HT-29 (cell line): Measurements from ENCODE around the gene CPT1C. TPM values are rescaled to one million over a fixed set of nuclear protein-coding genes. Genes with fewer than 3 reads are reported as not detected.
A peak's percentile ranks its signal among the peaks of the same experiment; 100 is the strongest.

Experiments used
- DNase-seq: peaks from one replicate; pipeline ENCODE4 v3.0.0-alpha.2; 2015; ENCODE audit warnings: low spot score
- total RNA-seq: library from RNA; depleted of rRNA; stranded (reverse); fragments of >200 nt; shearing (Covaris generic); gene quantifications from 2 replicates; pipeline ENCODE4 v1.2.3, GENCODE V29; 2014; rRNA removed

CPT1C gene
- 0.47 and 1.4 TPM in 2 replicates for total RNA-seq

DNA sequence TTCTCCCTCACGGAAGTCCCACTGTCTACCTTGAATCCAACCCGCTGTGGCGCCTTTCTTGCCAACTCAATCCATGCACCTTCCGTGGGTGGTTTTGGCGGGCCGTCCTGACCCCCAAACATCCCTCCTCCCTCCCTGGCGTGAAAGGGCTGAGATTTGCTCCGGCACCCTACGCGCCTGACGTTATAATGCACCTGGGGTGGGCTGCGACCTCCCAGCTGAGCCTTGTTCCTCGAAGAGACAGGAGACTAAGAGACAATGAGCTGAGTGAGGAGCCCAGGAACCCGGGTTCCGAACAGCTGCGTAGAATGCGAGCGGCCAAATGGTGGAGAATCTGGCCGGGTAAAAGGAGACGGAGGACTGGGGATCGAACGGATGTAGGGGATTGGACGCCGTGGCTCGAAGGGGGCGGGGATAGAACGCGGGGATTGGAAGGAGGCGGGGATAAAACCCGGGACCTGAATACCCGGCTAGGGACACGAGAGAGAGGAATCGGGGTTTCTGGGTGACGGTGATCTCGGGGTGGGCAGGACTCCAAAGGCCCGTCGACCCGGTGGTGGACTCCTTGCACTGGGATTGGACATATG is at the start of gene CPT1C:
CPT1C (plus strand) TSS at position 461 of the 587 bp plus-strand sequence. CDS start 1,137 bp downstream, outside the sequence.
- DNase-seq: peak; percentile 69

GRCh38 chr19:49641688-49642491 is 49.0 kb upstream of the CPT1C start, which contains the start of gene SCAF1:
Gene SCAF1, plus strand, starts transcription at chr19:49642209. Its CDS starts 2,818 bp downstream, at chr19:49645027.
- DNase-seq: peak; percentile 100

DNA sequence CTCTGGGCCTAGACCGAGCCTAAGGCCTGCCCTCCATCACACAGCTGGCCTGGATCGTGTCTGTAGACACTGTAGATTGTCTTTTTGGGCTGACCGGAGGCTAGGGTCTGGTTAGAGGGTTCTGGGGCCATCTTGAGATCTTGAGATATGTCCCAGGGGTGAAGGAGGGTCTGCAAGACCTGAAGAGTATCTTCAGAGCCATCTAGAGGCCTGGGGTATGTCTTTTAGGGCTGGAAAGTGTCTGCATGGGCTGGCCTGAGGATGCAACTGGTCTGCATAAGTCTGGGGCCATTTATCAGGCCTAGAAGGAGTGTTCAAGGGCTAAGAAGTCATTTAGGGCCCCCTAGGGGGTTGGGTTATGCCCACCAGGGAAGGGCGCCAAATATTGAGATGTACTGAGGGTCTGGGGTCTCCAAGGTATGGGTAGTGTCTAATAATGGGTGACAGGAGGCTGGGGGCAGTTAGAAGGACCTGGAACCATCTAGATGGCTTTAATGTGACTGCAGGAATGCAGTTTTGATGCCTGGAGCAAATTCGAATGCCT is 48.4 kb upstream of the CPT1C start:
- no peak for DNase-seq

DNA sequence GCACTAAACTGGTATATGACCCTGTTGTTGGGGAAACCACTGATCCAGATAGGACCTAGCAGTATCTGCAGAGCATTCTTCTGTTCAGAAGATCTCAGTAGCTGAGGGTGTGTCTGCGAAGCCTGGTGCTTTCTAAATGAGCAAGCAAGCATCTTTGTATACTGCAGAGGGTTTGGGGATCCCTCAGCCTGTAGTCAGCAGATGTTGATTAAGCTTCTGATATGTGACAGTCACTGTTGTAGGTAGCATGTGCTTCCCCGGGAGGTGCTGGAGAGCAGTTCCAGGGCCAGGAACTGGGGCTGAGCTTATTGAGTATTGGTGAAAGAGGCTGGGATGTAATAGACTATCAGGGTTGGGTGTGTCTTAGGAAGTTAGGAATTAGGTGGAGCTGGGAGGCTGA is 47.5 kb upstream of the CPT1C start:
- DNase-seq: no peak

DNA sequence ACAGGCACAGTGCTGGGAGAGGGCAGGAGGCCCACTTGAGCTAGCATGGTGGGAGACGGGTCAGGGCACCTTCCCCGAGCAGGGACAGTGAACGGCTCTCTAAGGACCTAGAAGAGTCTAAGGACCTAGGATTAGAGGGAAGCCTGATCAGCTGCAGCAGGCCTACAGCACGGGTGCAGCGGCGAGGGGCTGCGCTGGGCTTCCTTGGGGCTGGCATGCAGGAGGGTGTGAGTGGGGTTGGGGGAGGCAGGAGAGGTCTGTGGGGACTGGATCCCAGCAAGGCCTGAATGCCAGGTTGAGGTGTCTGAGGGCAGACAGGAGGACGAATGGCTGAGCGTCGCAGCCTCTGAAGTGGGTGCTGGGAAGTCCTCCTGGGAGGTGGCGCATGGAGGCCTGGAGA is 45.3 kb upstream of the CPT1C start:
- no peak for DNase-seq

- no peak for DNase-seq
Measured at GRCh38 chr19:49645995-49646394, 44.9 kb upstream of the CPT1C start.

GRCh38 chr19:49646586-49646985 is 44.3 kb upstream of the CPT1C start:
- DNase-seq: no peak

DNA sequence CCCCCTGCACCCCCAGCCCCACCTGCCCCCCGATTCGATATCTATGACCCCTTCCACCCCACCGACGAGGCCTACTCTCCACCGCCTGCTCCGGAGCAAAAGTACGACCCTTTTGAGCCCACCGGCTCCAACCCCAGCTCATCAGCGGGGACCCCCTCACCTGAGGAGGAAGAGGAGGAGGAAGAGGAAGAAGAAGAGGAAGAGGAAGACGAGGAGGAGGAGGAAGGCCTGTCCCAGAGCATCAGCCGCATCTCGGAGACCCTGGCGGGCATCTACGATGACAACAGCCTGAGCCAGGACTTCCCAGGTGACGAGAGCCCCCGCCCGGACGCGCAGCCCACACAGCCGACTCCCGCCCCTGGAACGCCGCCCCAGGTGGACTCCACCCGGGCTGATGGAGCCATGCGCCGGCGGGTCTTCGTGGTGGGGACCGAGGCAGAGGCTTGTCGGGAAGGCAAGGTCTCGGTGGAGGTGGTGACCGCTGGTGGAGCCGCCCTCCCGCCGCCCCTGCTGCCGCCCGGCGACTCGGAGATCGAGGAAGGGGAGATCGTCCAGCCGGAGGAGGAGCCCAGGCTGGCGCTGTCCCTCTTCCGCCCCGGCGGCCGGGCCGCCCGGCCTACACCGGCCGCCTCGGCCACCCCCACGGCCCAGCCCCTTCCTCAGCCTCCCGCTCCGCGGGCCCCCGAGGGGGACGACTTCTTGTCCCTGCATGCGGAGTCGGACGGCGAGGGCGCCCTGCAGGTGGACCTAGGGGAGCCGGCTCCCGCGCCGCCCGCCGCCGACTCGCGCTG is 39.7 kb upstream of the CPT1C start:
- no peak for DNase-seq

- no peak for DNase-seq
Measured at GRCh38 chr19:49651820-49652550, 38.9 kb upstream of the CPT1C start.

DNA sequence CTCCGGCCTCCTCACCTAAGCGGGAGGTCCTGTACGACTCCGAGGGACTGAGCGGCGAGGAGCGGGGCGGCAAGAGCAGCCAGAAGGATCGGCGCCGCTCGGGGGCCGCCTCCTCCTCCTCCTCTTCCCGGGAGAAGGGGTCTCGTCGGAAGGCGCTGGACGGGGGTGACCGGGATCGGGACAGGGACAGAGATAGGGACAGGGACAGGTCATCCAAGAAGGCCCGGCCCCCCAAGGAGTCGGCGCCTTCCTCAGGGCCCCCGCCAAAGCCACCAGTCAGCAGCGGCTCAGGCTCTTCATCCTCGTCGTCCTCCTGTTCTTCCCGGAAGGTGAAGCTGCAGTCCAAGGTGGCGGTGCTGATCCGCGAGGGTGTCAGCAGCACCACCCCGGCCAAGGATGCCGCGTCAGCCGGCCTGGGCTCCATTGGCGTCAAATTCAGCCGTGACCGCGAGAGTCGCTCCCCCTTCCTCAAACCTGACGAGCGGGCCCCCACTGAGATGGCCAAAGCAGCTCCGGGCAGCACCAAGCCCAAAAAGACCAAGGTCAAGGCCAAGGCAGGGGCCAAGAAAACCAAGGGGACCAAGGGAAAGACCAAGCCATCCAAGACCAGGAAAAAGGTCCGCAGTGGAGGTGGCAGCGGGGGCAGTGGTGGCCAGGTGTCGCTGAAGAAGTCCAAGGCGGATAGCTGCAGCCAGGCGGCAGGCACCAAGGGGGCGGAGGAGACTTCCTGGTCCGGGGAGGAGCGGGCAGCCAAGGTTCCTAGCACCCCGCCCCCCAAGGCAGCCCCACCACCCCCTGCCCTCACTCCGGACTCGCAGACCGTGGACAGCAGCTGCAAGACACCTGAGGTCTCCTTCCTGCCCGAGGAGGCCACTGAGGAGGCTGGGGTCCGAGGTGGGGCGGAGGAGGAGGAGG is 38.1 kb upstream of the CPT1C start:
- DNase-seq: no peak

DNA sequence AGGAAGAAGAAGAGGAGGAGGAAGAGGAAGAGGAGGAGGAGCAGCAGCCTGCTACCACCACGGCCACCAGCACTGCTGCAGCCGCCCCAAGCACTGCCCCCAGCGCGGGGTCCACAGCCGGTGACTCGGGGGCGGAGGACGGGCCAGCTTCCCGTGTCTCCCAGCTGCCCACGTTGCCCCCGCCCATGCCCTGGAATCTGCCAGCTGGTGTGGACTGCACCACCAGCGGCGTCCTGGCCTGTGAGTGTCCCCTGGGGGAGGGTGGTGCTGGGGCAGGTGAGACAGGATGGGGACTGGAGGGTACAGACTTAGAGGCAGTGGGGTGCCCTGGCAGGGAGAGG is 37.5 kb upstream of the CPT1C start:
- DNase-seq: no peak

DNA sequence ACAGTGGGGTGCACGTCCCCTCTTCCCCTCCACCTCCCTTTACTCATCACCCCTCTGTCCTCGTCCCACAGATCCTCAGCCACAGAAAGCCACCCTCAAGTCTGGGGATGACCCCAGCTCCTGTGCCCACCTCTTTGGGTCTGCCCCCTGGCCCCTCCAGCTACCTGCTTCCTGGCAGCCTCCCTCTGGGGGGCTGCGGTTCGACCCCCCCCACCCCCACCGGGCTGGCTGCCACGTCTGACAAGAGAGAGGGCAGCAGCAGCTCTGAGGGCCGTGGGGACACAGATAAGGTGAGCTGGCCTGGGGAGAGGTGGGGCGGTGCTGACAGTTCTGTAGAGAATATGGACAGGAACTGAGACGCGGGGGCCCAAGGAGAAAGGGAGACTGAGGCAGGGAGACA is 36.3 kb upstream of the CPT1C start:
- DNase-seq: no peak

GRCh38 chr19:49655570-49656455 is 35.1 kb upstream of the CPT1C start:
- DNase-seq: no peak

- DNase-seq: no peak
Measured at GRCh38 chr19:49656456-49657109, 34.3 kb upstream of the CPT1C start.

GRCh38 chr19:49657493-49658138 is 33.3 kb upstream of the CPT1C start:
- DNase-seq: no peak

- DNase-seq: no peak
Measured at GRCh38 chr19:49658139-49658517, 32.8 kb upstream of the CPT1C start.

DNA sequence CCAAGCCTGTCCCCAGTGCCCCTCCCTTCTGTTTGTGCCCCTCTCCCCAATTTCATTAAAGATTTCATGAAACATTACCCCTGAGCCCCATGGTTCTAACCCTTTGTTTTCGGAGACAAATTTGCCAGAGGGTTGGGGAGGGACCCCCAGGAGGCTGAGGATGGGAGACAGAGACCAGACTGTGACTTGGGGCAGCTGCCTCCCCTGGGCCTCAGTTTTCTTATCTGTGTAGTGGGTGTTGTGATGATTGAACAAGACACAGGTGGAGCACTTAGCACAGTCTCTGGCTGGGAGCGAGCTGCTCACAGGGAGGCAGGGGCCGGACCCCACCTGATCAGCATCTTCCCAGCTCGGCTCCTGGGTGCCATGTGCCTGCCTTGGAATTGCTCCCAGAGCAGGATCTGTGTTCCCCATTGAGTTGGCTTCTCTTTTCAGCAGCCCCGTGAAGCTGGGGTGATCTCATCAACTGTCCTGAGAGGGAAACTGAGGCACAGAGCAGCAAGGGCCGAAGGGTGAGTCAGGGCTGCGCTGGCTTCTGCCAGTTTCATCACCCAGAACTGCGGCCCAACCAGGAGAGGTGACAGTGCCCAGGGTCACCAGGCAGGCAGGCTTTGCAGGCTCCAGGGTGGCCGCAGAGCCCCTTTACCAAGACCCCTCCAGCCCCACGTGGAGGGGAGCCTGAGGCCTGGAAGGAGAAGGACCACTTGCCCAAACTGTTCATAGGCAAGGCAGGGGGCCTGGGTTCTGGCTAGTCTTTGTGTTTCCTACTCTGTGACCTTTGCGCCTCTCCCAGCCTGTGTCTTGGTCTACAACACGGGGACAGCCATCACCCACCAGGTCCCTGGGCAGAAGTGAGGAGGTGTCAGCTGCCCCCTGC is 32.1 kb upstream of the CPT1C start:
- DNase-seq: no peak
